Astrocyte of the cerebellum (primary cell): ENCODE data around the gene ANKEF1.

ENCODE experiments used
- DNase-seq: peaks from one replicate; pipeline ENCODE4 v3.0.0-alpha.2; 2011; ENCODE audit warnings: low read depth
- H3K4me3 ChIP-seq: 2 replicates; pipeline ENCODE4 v1.5.1; 2011; ENCODE audit warnings: mild to moderate bottlenecking, low read depth, low read length, moderate library complexity
- CTCF ChIP-seq: IDR thresholded peaks from 2 replicates; pipeline ENCODE4 v1.5.1; 2012; ENCODE audit warnings: low read length, low read depth, moderate library complexity, mild to moderate bottlenecking; ENCODE audit errors: missing control alignments
- in situ Hi-C: cut with HindIII; loops from 2 replicates; pipeline ENCODE4 v1.10.0; 2017; ENCODE audit warnings: low sequenced_read_pairs

The ANKEF1 gene

DNA sequence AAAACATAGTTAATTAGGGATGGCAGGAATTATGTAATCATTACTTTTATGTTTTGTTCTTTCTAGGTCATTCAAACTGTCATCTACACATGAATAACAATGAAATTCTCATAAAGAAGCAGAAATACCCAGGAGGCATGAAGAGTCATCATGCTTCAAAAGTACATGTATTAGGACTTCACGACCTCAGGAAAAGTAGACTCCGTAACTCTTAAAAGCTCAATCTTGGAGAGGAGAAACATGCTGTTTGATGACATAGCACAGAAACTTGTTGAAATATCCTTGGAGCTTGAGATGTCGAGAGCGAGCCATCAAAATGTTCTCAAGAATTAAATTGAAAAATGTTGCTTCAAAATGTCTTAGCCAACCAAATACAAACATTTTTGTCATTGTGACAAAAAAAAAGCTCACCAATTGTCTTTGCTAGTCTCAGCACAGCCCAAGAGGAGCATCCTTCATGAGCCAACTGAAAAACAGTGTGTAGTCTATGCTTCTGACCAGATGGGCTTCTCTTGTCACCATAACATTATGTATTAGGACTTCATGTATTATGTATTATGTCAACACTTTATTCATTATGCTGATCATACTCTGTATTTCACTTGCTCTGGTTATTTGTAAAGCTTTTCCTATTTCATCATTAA is 28.2 kb upstream of the ANKEF1 start:
- in situ Hi-C loops, result no loop called here
- TF ChIP-seq CTCF, result no peak
- no peak overlapping the region for H3K4me3 ChIP-seq
- DNase-seq, result no peak

DNA sequence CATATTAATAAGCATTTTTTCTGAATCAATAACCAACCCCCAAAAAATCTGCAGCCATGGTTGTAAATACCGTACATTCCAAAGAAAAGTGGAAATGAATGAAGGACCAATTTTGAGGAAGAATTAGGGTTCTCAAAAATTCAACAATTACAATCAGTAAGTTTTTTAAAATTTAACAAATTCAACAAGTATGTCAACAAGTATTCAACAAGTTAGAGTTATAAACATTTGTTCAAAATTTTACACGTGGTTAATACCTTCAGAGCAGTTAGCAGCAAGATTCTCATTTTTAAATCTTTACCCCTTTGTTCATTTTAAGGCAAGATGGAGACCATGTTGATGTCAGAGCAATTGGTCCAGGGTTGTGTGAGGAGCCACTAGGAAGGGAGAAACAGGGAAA is 27.6 kb upstream of the ANKEF1 start:
- TF ChIP-seq CTCF, result no peak
- in situ Hi-C loops, result no loop called here
- no peak overlapping the region for H3K4me3 ChIP-seq
- DNase-seq, result no peak

DNA sequence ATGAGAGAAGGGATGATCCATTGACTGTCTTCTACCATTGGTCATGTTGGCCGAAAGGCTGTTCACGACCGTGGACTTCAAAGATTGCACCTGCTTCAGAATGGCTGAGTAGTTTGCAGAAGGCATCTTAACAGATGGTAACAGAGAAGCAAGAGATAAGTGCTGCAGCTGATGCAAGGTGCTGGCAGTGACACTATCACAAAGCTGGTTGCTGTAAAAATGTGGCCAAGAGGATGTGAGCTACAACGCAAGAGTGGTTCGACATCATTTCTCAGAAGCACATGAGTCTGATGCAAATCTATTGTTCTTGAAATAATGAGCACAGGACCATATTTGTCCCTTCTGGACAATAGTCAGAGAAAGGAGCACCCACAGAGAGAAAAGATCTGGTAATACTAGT is 27.0 kb upstream of the ANKEF1 start:
- DNase-seq, result no peak
- H3K4me3 ChIP-seq, result no peak overlapping the region
- no peak for TF ChIP-seq CTCF
- in situ Hi-C loops, result no loop called here

DNA sequence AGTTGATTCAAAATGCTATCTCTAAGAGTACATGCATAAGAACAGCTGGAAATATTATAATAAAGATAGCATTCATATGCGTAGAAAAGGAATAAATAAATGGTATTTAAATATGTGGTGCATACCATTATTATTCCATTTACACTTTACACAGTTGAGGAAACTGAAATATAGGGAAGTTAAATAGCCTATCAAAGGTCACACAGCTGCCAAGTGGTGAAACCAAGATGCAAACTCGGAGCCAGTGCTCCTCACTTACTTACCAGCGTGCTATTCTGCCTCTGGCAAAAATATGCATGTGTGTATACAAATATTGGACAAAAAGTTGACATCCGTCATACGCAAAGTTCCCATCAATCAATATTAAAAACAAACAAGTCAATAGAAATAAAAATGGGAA is 22.3 kb upstream of the ANKEF1 start:
- H3K4me3 ChIP-seq, result no peak overlapping the region
- no peak for DNase-seq
- TF ChIP-seq CTCF, result no peak
- in situ Hi-C loops, result no loop called here

DNA sequence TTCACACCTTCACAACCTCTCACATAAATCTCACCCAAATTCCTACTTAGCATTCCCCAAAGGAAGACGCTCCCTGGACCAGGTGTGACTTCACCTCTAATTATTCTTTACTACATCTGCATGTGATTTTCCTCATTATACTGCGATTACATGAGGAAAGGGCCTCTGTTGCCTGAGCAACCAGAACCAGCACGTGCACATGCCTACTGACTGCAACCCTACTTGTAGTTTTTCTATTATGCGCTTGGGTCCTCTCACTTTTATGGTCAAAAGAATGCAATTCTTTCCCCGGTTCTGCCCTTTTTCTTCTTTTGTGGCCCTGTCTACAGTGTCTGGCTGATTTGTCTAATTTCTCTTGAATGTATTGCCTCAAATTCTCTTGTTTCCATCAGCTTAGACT is 20.4 kb upstream of the ANKEF1 start:
- no peak for DNase-seq
- no peak for TF ChIP-seq CTCF
- in situ Hi-C loops, result no loop called here
- H3K4me3 ChIP-seq, result no peak overlapping the region

DNA sequence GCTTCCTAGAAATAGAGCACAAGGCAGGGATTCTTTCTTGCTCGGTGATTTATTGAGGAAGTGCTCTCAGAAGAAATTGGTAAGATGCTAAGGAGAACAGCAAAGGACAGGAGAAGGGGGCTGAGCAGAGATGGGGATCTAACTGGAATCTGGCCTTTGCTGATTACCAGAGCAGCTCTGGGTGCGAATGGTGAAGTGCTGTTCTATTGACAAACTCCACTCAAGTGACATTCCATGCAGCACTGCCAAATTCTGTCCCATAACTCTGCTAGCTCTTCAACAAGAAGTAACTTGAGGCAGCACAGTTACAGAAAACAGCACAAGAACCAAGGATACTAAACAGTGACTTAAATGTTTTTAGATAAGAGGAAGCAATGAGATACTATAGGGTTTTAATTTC is 13.8 kb upstream of the ANKEF1 start:
- in situ Hi-C loops, result no loop called here
- TF ChIP-seq CTCF, result no peak
- no peak overlapping the region for H3K4me3 ChIP-seq
- DNase-seq, result no peak
